GM20000 (cell line): ENCODE data around the gene RTN4RL2.
A peak's percentile ranks its signal among the peaks of the same experiment; 100 is the strongest.

Source experiments
- DNase-seq: peaks from one replicate; pipeline ENCODE4 v3.0.0; 2012; ENCODE audit warnings: low spot score
- CTCF ChIP-seq: IDR thresholded peaks from 2 replicates; pipeline ENCODE4 v1.5.1; 2012; ENCODE audit warnings: mild to moderate bottlenecking, control low read depth; ENCODE audit errors: extremely low read depth, missing control alignments

The RTN4RL2 gene

GRCh38 chr11:57481915-57482781 lies 21.8 kb downstream of the RTN4RL2 start:
- TF ChIP-seq CTCF = no peak
- no peak for DNase-seq

GRCh38 chr11:57482782-57483561 lies 22.6 kb downstream of the RTN4RL2 start:
- DNase-seq = peak; percentile 89
- TF ChIP-seq CTCF = peak; percentile 94

- no peak for DNase-seq
- no peak for TF ChIP-seq CTCF
Measured at GRCh38 chr11:57483562-57483918, 23.2 kb downstream of the RTN4RL2 start.

- no peak for TF ChIP-seq CTCF
- DNase-seq = peak; percentile 75
Measured at GRCh38 chr11:57484141-57484710, 23.9 kb downstream of the RTN4RL2 start.

- no peak for TF ChIP-seq CTCF
- DNase-seq = no peak
Measured at GRCh38 chr11:57485217-57485990, 25.1 kb downstream of the RTN4RL2 start.

- TF ChIP-seq CTCF = no peak
Measured at GRCh38 chr11:57487021-57487778, 26.9 kb downstream of the RTN4RL2 start.

More at GRCh38 chr11:57487021-57487778, 26.9 kb downstream of the RTN4RL2 start:
- DNase-seq = no peak
